Colonic mucosa (tissue), 4 donors: Measurements from ENCODE around the gene CD40LG. TPM values are rescaled to one million over a fixed set of nuclear protein-coding genes. Genes with fewer than 3 reads are reported as not detected.

Experiments used
- DNase-seq: peaks from one replicate; pipeline ENCODE4 v3.0.0-alpha.2; 2020
- H3K27ac ChIP-seq: fragments of 200-600 bp; one replicate; pipeline ENCODE4 v1.8.0; 2021
- H3K27me3 ChIP-seq: fragments of 200-600 bp; one replicate; pipeline ENCODE4 v1.8.0; 2021
- H3K36me3 ChIP-seq: fragments of 200-600 bp; one replicate; pipeline ENCODE4 v1.8.0; 2021
- H3K4me1 ChIP-seq: fragments of 200-600 bp; one replicate; pipeline ENCODE4 v1.8.0; 2021; ENCODE audit warnings: mild to moderate bottlenecking
- H3K4me3 ChIP-seq: fragments of 200-600 bp; one replicate; pipeline ENCODE4 v1.8.0; 2021
- H3K9ac ChIP-seq, 2 donors: one replicate each; pipeline ENCODE4 v1.7.0; 2013; ENCODE audit warnings: control low read depth in 2 of 2, low read depth in 2 of 2, low read length in 2 of 2
- H3K9me3 ChIP-seq: fragments of 200-600 bp; one replicate; pipeline ENCODE4 v1.8.0; 2021
- intact Hi-C: fragments of 100-400 bp; cut with DNase I; formaldehyde crosslinking; loops from one replicate; pipeline ENCODE4 v1.14.1; 2022
- total RNA-seq, 2 donors: library from RNA; stranded (reverse); fragmentation: NEBNext Ultra II Directional in 1 of 2; extraction: Animal tissue kit (Norgen Biotek cat#: 25700) in 1 of 2; gene quantifications; one replicate each; pipeline ENCODE4 v1.2.1, GENCODE V29; 2021
- TF ChIP-seq, protein P1 (sequence below): fragments of 200-600 bp; IDR thresholded peaks from one replicate; pipeline ENCODE4 v1.8.0; 2022; ENCODE audit warnings: antibody characterized with exemption, mild to moderate bottlenecking
- donor health status: healthy.
- donor health status: DM: no; HTN: no; CAD: no.
- donor health status: DM: no; HTN: no; CAD: no.

The CD40LG gene
- under 1 TPM; 0.44 to 0.69 TPM for total RNA-seq

DNA sequence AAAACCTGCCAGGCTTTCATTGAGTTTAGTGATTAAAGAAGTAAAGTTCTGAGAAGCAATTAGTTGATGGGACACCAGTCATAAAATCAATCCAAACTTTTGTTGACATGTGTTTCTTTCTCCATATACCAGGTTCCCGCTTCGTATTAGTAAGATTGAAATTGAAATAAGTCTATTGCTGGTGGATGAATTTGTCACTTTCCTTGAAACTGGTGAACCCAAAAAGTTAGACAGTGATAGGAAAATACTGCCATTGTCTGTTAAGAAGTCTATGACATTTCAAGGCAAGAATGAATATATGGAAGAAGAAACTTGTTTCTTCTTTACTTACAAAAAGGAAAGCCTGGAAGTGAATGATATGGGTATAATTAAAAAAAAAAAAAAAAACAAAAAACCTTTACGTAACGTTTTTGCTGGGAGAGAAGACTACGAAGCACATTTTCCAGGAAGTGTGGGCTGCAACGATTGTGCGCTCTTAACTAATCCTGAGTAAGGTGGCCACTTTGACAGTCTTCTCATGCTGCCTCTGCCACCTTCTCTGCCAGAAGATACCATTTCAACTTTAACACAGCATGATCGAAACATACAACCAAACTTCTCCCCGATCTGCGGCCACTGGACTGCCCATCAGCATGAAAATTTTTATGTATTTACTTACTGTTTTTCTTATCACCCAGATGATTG lies at the start of gene CD40LG:
TSS of gene CD40LG (plus strand) at position 482 of the 684 bp plus-strand sequence. CDS start at position 573, 91 bp downstream.
- Histone ChIP-seq H3K9ac (no peak within 1 kb of the TSS), H3K27ac (no peak within 1 kb of the TSS)

DNA sequence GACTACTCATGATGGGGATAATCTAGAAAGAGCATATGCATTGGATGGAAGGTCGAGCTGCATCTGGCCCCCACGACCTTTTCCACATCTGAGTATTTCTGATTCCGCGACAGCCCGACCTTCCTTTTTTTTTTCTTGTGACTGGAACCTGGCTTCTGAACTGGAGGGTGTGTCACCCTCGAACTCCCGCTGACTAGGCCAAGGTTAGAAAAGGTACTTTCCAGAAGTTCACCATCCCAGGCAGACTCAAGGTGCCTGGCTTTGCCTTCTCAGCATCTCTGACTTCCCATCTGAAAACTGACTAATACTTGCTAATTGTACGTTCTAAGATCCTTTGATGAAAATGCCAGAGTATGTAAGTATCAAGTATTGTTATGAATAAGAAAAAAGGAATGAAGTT lies 49.3 kb upstream of the CD40LG start:
- Histone ChIP-seq H3K9ac (no peak overlapping the region), H3K27me3 (no peaks in the 10 kb centered on the region), H3K27ac (no peak overlapping the region), H3K4me1 (no peaks in the 10 kb centered on the region), H3K36me3 (no peaks in the 10 kb centered on the region), H3K9me3 (no peaks in the 10 kb centered on the region), H3K4me3 (no peak overlapping the region)
- TF ChIP-seq, protein P1, sequence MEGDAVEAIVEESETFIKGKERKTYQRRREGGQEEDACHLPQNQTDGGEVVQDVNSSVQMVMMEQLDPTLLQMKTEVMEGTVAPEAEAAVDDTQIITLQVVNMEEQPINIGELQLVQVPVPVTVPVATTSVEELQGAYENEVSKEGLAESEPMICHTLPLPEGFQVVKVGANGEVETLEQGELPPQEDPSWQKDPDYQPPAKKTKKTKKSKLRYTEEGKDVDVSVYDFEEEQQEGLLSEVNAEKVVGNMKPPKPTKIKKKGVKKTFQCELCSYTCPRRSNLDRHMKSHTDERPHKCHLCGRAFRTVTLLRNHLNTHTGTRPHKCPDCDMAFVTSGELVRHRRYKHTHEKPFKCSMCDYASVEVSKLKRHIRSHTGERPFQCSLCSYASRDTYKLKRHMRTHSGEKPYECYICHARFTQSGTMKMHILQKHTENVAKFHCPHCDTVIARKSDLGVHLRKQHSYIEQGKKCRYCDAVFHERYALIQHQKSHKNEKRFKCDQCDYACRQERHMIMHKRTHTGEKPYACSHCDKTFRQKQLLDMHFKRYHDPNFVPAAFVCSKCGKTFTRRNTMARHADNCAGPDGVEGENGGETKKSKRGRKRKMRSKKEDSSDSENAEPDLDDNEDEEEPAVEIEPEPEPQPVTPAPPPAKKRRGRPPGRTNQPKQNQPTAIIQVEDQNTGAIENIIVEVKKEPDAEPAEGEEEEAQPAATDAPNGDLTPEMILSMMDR: no peak
- no peak for DNase-seq
- intact Hi-C loops: no loop called here

More for the DNA sequence above, at the start of gene CD40LG:
- no peaks in the 10 kb centered on the region for H3K36me3 ChIP-seq
- DNase-seq: no peak
- intact Hi-C loops: no loop called here
- H3K9me3 ChIP-seq: no peaks in the 10 kb centered on the region
- H3K4me3 ChIP-seq: no peak within 1 kb of the TSS
- TF ChIP-seq, protein P1: no peak
- no peaks in the 10 kb centered on the region for H3K4me1 ChIP-seq
- no peaks in the 10 kb centered on the region for H3K27me3 ChIP-seq

DNA sequence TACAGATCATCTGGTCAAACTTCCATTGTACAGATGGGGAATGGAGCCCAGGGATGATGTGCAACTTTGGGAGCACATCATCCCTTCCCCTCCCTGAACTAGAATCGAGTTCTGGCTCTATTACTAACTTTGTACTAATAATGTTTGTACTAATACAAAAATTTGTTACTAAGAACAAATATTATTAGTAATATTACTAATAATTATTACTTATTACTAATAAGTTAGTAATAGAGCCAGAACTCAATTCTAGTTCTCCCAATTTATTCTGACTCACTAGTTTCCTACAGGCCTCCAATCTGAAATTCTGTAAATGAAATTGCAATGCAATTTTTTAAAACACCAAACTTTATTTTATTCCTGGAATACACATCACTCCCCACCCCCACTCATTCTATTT lies 47.9 kb upstream of the CD40LG start:
- no peaks in the 10 kb centered on the region for H3K4me1 ChIP-seq
- no peak overlapping the region for H3K4me3 ChIP-seq
- intact Hi-C loops: loop anchor here (10.0 kb wide), 1 partner anchor 85 kb away; no protein-coding TSS in a partner anchor
- TF ChIP-seq, protein P1: no peak
- no peaks in the 10 kb centered on the region for H3K9me3 ChIP-seq
- no peak for DNase-seq
- H3K9ac ChIP-seq: no peak overlapping the region
- no peaks in the 10 kb centered on the region for H3K36me3 ChIP-seq
- no peak overlapping the region for H3K27ac ChIP-seq
- H3K27me3 ChIP-seq: no peaks in the 10 kb centered on the region

DNA sequence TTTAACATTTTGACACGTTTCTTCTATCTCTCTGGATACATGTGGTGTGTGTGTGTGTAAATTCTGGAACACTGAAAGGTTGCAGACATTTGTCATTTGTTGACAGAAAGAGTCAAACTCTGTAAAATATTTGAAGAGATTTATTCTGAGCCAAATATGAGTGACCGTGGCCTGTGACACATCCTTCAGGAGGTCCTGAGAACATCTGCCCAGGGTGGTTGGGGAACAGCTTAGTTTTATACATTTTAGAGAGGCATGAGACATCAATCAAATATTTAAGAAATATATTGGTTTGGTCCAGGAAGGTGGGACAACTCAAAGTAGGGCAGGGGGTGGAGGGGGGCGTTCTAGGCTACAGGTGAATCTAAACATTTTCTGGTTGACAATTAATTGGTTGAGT lies 40.7 kb upstream of the CD40LG start:
- no peak for DNase-seq
- H3K27me3 ChIP-seq: no peaks in the 10 kb centered on the region
- intact Hi-C loops: loop anchor here (10.0 kb wide), 1 partner anchor 78 kb away; no protein-coding TSS in a partner anchor

DNA sequence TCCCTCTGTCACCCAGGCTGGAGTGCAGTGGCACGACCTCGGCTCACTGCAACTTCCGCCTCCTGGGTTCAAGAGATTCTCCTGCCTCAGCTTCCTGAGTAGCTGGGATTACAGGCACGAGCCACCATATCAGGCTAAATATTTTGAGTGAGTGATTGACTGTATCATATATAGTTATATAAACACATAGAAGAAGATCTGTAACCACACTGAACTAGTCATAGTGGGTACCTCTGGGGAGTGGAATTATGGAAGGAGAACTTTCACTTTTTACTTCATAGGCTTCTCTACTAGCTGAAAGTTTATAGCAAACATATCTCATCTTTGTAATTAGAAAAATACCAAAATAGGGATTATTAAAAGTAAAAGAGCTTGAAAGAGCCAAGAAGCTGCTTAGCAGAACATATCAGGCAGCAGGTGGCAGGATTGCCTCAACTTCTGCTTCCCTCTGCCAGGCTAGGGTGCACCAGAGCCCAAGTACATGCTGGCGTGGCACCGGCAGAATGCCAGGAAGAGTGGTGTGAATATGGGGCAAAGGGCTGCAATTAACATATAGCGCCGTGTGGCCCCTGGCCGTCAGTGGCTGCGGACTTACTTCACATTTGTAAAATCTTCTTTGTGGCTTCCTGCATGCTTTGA lies 39.5 kb upstream of the CD40LG start:
- Histone ChIP-seq H3K4me3 (no peak overlapping the region), H3K36me3 (no peaks in the 10 kb centered on the region), H3K4me1 (no peaks in the 10 kb centered on the region), H3K27me3 (no peaks in the 10 kb centered on the region), H3K9me3 (no peaks in the 10 kb centered on the region), H3K9ac (no peak overlapping the region), H3K27ac (no peak overlapping the region)
- DNase-seq: peak; percentile 29
- TF ChIP-seq, protein P1: peak; percentile 30
- intact Hi-C loops: loop anchor here (10.0 kb wide), 1 partner anchor 76 kb away; no protein-coding TSS in a partner anchor

More for the DNA sequence above, 40.7 kb upstream of the CD40LG start:
- H3K4me3 ChIP-seq: no peak overlapping the region
- H3K36me3 ChIP-seq: no peaks in the 10 kb centered on the region
- no peaks in the 10 kb centered on the region for H3K4me1 ChIP-seq
- H3K9ac ChIP-seq: no peak overlapping the region
- no peaks in the 10 kb centered on the region for H3K9me3 ChIP-seq
- TF ChIP-seq, protein P1: no peak
- no peak overlapping the region for H3K27ac ChIP-seq
